ENCODE results near the gene TMEM45A.
A peak's percentile ranks its signal among the peaks of the same experiment; 100 is the strongest.

Gene TMEM45A

DNA sequence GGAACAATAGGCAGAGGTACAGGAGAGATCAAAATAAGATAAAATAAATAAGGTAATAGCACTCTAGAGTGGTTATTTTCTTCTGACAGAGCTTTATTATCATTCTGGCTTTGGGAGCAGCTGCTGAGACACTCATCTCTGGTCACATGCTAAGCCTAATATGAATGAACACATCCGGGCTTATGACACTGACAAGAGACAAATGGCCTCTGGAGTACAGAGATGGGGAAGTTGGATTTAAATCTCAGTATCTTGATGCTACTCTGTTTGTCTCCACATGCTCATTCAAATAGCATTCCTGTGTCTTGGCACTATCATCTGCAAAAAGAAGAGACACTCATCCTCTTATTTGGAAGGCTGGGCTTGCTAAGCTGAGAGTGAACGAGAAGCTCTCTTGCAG lies 55.6 kb downstream of the TMEM45A start:
- no peak for TF ChIP-seq ZFX (IDR thresholded peaks at IDR 0.05)
- TF ChIP-seq, protein P1, sequence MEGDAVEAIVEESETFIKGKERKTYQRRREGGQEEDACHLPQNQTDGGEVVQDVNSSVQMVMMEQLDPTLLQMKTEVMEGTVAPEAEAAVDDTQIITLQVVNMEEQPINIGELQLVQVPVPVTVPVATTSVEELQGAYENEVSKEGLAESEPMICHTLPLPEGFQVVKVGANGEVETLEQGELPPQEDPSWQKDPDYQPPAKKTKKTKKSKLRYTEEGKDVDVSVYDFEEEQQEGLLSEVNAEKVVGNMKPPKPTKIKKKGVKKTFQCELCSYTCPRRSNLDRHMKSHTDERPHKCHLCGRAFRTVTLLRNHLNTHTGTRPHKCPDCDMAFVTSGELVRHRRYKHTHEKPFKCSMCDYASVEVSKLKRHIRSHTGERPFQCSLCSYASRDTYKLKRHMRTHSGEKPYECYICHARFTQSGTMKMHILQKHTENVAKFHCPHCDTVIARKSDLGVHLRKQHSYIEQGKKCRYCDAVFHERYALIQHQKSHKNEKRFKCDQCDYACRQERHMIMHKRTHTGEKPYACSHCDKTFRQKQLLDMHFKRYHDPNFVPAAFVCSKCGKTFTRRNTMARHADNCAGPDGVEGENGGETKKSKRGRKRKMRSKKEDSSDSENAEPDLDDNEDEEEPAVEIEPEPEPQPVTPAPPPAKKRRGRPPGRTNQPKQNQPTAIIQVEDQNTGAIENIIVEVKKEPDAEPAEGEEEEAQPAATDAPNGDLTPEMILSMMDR (conservative IDR thresholded peaks at IDR 0.05) = no peak
- no peak overlapping the region for H3K27ac ChIP-seq

DNA sequence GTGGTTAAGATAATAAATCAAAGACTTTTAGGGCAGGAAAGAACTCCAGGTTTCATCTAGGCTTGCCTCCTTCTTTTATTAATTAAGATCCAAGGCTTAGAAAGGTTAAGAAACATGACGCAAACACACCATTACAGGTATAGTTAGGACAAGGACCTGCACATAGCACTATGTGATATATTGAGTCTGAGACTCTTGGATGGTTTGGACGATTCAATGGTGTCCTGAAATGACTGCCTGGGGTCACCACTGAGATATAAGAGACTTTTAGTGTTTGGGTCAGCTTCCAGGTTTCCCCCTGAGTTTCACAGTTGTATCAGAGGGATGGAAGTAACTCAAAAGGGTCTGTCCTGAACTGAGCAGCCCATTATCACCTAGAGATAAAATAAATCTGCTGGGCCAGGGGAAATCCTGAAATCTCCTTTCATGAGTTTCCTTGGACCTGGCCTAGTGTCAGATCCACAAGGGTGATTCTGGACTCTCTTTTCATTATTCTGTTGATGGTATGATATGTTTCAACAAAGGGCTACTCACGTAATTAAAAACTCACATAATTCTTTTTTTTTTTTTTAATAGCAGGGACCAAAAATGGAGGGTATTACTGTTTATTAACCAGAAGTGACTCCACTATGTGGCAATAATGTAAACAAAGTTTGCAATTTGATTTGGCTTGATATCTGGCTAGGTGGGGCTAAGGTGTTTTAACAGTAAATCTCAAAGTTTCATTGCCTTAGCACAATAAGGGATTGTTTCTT lies 61.4 kb downstream of the TMEM45A start:
- TF ChIP-seq, protein P1 (conservative IDR thresholded peaks at IDR 0.05) = no peak
- TF ChIP-seq ZFX (IDR thresholded peaks at IDR 0.05) = no peak
- H3K27ac ChIP-seq = no peak overlapping the region

- no peak overlapping the region for H3K27ac ChIP-seq
- TF ChIP-seq, protein P1 (conservative IDR thresholded peaks at IDR 0.05) = no peak
- no peak for TF ChIP-seq ZFX (IDR thresholded peaks at IDR 0.05)
Measured at GRCh38 chr3:100554373-100554676, 61.9 kb downstream of the TMEM45A start.

DNA sequence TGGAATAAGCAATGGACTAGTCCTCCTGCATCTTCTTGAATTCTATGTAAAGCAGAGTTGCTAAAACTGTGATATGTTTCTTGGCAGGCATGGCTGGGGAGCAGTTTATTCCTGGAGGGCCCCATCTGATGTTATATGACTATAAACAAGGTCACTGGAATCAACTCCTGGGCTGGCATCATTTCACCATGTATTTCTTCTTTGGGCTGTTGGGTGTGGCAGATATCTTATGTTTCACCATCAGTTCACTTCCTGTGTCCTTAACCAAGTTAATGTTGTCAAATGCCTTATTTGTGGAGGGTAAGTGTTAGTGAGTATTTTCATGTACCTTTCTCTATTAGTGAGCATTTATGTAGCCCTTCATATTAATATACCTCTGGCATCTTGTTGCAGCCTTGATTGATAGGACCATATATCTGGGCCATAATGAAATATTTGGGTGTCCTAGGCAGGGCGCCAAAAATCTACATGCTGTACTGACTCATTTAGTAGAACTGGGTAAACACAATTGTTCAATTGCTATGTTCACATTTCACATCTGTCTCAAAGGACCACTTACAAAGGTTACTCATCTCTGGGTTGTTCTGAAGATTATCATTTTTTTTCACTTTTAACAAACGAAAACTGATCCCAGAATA lies 64.4 kb downstream of the TMEM45A start:
- no peak overlapping the region for H3K27ac ChIP-seq
- TF ChIP-seq, protein P1 (conservative IDR thresholded peaks at IDR 0.05) = no peak
- TF ChIP-seq ZFX (IDR thresholded peaks at IDR 0.05) = no peak

DNA sequence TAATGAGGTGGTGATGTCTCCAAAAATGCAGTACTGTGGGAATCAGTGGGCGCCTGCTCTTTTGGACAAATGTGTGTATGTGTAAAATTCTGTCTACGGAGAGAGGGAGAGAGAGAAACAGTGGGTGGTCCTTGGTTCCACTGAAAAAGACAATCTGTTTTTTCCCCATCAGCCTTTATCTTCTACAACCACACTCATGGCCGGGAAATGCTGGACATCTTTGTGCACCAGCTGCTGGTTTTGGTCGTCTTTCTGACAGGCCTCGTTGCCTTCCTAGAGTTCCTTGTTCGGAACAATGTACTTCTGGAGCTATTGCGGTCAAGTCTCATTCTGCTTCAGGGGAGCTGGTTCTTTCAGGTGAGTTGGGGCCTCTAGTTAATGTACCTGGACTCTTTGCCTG lies 65.8 kb downstream of the TMEM45A start:
- no peak for TF ChIP-seq ZFX (IDR thresholded peaks at IDR 0.05)
- TF ChIP-seq, protein P1 (conservative IDR thresholded peaks at IDR 0.05) = no peak
- H3K27ac ChIP-seq = no peak overlapping the region

- H3K27ac ChIP-seq = no peak overlapping the region
- no peak for TF ChIP-seq ZFX (IDR thresholded peaks at IDR 0.05)
- TF ChIP-seq, protein P1 (conservative IDR thresholded peaks at IDR 0.05) = no peak
Measured at GRCh38 chr3:100560426-100560825, 68.0 kb downstream of the TMEM45A start.

- H3K27ac ChIP-seq = peak overlapping the region; percentile 82
- TF ChIP-seq, protein P1 (conservative IDR thresholded peaks at IDR 0.05) = no peak
- TF ChIP-seq ZFX (IDR thresholded peaks at IDR 0.05) = no peak
Measured at GRCh38 chr3:100561459-100562158, 69.2 kb downstream of the TMEM45A start.
